HG02938 (cell line): Measurements from ENCODE around the gene RALGPS1.

ENCODE experiments used
- ATAC-seq: cut with Tn5 transposase; IDR thresholded peaks from one replicate; pipeline ENCODE4 v1.9.1; 2021; ENCODE audit warnings: mild to moderate bottlenecking, moderate library complexity; ENCODE audit not compliant: unreplicated experiment

The RALGPS1 gene, protein sequence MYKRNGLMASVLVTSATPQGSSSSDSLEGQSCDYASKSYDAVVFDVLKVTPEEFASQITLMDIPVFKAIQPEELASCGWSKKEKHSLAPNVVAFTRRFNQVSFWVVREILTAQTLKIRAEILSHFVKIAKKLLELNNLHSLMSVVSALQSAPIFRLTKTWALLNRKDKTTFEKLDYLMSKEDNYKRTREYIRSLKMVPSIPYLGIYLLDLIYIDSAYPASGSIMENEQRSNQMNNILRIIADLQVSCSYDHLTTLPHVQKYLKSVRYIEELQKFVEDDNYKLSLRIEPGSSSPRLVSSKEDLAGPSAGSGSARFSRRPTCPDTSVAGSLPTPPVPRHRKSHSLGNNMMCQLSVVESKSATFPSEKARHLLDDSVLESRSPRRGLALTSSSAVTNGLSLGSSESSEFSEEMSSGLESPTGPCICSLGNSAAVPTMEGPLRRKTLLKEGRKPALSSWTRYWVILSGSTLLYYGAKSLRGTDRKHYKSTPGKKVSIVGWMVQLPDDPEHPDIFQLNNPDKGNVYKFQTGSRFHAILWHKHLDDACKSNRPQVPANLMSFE

DNA sequence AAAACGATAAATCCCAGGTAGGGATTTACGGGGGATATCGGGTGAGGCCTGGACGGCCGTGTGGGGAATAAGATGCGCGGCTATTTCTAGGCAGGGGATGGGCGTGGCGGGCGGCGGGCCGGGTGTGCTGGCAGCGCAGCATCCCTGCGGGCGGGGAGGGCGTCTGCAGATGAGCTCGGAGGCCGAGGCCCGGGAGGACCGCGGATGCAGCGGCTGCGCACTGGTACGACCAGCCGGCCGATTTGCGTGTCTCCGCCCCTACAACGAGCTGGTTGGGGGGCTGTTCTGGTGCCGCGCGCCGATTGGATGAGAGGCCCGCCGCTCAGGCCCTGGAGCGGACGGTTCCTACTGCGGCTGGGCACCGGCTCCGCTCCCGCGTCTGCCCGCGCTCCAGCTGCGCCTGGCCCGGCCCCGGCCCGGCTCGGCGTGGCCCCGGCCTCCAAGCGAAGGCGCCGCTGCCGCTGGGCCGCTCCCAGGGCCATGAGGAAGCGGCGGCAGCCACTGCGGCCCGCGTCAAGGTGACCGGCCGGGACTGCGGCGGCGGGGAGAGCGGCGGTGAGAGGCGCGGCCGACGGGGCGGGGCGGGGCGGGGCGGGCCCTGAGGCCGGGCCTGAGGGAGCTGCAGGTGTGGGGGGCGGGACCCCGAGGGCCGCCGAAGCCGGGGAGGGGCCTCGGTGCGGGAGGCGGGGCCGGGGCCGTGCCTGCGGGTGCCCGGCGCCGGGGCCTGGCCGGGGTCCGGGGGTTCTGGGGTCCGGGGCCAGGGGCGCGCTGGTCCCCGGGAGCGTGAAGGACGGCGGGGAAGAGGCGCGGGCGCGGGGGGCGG, at the start of gene RALGPS1:
Gene RALGPS1, plus strand, starts transcription at position 325 of the 823 bp plus-strand sequence. CDS start 47,508 bp downstream, outside the sequence.
- ATAC-seq, result peak; percentile 95

DNA sequence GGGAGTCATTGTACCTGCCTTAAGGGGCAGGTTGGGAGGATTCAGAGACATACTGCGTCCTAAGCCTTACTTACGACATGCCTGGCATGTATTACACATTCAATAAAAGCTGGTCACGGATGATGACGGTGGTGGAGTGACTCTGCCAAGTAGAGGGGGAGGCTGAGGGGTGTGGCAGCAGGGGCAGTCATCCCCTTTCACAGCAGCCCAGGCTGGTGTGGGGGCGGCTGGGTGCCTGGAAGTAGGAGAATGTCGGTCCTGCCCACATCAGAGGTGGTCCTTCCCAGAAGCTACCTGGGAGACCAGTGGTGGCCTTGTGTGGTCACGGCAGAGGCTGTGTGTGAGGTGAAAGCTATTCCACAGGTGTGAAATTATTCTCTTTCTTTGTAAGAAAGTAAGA, 45.2 kb upstream of the RALGPS1 start:
- no peak for ATAC-seq

DNA sequence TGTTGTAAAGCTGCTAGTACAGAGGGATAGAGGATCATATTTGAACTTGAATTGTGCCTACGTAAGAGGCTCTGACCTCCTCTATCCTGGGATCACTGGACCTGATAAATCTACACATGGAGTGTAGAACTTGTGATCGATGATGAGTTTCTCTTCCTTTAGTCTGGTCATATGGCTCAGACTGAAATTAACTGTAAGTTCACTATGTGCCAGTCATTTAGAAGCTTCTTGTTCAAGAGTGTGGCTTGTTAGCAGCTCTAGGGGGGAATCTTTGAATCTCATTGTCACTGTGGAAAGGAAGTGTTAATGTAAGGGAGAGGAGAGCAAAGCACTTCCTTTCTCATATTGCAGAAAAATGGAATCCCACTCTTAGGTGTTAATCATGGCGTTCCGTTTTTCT, 42.1 kb upstream of the RALGPS1 start:
- ATAC-seq, result no peak

DNA sequence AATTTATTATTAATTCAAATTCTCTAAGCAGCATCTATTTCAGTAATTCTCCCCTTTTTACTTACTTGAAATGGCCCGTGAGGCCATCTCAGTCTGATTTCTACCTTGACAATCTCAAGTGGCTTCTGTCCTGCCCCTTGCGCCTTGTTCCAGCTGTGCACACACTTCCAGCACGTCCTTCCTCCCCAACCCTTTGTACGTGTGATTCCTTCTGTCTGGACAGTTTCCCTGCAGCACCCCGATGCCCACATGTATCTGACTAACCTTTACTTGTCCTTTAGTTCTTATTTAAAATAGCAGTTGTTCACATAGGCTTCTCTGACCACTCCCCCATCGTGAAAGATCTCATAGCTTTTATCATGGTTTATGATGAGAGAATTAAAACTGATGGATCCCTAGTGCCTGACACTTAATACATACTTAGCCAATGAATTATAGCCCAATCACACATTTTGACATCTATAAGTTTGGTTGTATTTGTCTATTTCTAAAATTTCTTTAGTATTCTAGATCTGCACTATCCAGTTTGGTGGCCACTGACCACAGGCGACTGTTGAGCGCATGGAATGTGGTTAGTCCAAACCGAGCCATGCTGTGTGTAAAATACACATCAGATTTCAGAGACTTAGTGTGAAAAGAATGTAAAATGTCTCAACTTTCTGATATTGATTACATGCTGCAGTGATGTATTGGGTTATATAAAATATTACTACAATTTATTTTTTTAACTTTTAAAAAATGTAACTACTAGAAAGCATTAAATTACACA, 39.9 kb upstream of the RALGPS1 start:
- no peak for ATAC-seq

DNA sequence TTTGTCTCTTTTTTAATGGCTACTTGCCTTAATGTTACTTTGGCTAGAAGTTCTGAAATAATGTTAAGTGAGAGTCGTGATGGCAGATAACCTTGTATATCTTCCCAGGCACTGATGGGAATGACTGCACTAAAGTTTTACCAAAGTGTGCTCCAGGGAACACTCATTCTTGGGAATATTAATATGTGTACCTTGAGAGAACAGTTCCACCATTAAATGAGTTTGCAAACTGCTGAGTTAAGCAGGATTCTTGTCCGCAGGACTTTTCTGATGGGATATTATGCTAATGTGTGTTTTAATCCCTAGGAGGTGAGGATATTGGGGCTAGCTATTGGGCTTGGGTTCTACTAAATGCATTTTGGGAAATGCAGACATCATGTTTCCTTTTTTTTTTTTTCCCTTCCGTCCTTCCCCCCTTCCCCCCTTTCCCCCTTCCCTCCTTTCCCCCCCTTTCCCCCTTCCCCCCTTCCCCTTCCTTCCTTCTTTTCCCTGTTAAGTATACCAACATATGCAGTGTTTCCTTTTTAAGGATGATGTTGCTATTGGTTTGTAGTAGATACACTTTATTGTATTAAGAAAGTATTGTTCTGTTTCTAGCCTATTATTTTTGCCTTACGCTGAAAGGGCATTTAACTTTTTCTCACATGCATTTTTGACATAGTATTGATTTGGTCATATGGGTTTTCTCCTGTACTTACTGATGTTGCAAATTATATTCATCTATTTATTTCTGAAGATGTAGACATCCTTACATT, 38.6 kb upstream of the RALGPS1 start:
- no peak for ATAC-seq

DNA sequence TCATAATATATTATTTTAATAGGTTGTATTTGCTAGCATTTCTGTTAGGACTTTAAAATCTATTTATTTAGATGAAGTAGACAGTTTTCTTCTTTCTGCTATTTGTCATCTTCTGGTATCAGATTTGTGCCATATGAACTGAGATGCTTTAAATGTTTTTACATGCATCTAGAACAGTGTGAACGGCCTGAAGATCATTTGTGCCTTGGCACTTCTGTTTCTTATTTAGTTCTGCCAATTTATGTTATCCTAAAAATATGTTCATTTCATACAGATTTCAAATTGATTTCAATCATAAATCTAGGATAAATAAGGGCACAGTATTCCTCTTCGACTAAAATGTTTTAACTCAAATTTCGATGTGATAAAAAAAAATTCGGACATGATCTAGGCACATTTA, 38.1 kb upstream of the RALGPS1 start:
- ATAC-seq, result no peak

DNA sequence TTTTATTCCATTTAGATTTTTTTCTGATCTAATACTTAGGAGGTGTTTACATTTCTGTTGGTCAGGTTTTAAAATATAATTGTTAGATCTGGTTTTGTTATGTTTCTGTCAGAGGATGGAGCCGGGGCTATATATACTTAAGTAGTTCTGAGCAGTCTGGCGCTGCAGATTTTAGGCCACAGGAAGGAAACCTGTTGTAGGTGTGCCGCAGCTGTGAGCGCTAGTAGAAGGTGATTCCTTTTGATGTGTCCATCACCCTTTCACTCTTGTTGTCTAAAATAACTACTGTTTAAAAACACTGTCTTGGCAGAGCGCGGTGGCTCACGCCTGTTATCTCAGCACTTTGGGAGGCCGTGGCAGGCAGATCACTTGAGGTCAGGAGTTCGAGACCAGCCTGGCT, 37.2 kb upstream of the RALGPS1 start:
- ATAC-seq, result no peak

DNA sequence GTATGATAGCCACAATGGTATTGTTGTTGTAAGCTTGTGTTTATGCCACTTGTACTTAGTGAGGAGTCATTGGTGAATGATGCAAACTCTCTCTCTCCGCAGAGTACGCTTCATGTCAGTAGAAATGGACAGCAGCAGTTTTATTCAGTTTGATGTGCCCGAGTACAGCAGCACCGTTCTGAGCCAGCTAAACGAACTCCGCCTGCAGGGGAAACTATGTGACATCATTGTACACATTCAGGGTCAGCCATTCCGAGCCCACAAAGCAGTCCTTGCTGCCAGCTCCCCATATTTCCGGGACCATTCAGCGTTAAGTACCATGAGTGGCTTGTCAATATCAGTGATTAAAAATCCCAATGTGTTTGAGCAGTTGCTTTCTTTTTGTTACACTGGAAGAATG, 35.3 kb upstream of the RALGPS1 start:
- ATAC-seq, result no peak

DNA sequence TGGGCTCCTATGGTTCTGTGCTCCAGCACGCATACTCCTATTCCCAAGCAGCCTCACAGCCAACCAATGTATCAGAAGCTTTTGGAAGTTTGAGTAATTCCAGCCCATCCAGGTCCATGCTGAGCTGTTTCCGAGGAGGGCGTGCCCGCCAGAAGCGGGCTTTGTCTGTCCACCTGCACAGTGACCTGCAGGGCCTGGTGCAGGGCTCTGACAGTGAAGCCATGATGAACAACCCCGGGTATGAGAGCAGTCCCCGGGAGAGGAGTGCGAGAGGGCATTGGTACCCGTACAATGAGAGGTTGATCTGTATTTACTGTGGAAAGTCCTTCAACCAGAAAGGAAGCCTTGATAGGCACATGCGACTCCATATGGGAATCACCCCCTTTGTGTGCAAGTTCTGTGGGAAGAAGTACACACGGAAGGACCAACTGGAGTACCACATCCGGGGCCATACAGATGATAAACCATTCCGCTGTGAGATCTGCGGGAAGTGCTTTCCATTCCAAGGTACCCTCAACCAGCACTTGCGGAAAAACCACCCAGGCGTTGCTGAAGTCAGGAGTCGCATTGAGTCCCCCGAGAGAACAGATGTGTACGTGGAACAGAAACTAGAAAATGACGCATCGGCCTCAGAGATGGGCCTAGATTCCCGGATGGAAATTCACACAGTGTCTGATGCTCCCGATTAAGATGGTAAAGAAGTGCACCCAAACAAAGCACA, 34.2 kb upstream of the RALGPS1 start:
- ATAC-seq, result no peak

DNA sequence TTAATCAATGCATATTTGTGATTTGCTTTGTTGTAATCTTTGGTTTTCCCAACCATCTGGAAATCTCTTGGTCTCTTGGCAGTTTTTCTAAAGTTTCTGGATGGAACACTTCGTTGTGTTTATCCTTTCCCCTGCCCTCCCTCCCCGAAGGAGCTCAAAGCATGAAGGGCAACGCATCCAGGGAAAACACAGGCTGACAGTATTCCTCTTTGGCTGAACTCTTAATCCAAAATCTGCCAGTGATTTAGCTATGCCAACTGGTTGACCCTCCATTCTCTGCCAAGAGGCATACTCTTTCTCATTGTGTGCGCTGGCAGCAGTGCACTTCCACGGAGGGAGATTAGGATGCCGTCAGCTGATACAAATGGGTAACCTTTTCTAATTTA, 33.6 kb upstream of the RALGPS1 start:
- ATAC-seq, result no peak

DNA sequence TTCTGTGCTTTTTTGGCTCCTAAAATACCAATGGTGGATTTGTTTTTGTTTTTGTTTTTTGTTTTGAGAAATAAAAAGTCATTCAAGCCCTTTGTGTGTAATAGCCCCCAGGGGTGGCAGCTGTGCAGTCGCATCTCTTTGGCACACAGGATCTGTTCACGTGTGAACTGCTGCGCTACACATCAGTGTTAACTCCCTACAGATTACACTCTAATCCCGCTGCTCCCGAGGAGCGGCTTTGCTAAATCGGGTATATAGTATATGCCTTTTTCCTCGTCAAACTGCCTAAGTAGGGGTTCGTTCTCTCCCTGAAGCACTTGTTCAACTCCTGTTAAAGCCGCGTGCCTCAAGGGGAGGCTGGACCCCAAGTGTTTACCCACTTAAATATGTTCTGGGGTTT, 31.8 kb upstream of the RALGPS1 start:
- ATAC-seq, result no peak

DNA sequence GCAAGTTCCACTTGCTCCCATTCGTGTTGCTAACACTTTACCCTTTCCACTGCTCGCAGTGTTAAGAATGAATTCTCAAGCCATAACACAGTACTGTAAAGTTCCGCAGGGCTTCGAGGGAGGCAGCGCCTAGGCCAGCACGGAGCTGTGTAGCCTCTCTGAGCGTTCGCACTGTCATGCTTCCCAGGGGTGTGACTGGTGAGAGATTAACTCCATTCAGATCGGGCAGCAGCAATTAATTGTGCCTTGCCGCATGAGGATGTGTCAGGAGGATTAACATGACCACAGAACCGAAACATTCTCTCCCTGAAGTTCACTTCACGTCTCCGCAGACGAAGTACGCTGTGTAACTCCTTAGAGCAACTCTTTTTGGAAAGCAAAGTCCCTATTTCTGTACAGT, 30.9 kb upstream of the RALGPS1 start:
- no peak for ATAC-seq

DNA sequence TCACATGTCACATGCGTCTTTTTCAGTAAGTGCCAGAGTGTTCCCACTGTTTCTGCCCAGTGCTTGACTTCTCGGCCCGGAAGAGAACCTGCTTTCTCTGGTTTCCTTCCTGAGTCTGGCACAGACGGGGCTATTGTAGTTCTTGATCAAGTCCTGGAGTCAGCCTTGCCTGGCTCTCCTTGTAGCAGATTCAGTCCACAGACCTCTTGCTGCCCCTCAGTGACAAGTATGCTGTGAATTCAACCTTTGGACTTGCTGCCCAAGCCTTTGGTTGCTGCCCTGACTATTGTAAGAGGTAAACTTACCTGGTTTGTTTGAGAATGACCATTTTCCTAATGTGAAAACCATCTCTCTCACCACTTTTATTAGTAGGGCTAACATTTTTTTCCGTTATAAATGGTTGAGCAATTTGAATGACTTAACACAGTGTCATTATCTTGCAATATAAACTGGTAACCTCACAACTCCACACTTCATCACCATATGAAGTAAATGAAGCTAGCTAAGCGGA, 29.4 kb upstream of the RALGPS1 start:
- ATAC-seq, result no peak

DNA sequence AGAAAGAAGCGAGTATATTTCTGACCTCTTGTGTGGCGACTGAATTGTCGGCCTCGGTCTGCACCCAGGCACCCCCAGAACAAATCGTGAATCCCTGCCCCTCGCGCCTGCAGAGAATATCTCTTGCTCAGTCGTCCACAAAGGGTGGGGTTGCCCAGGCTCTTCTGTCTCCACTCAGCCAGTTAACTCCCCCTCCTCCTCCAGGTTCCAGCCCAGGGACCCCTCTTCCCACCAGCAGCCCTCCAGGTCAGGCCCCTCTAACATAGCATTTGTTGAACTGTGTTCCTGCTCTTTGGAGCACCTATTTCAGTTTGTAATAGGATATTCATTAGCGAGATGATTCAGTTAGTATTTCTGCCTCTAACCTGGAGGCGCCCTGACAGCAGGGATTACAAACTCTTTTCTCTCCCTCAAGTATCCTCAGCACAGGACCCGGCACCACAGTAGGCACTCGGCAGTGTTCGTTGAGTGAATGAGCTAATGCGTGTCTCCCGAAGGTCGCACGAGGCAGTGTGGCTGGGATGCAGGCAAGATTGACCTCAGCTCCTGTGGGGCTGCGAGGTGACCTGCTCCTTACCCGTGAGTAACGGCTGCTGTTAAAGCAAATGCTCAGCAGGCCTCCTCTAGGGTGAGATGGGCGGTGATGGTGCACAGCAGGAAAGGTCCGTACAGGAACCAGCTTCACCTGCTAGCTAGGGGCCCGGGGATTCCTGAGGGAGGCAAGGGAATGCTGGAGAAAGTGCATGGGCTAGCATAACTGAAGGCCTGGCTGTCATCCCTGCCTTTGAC, 28.4 kb upstream of the RALGPS1 start:
- ATAC-seq, result no peak

DNA sequence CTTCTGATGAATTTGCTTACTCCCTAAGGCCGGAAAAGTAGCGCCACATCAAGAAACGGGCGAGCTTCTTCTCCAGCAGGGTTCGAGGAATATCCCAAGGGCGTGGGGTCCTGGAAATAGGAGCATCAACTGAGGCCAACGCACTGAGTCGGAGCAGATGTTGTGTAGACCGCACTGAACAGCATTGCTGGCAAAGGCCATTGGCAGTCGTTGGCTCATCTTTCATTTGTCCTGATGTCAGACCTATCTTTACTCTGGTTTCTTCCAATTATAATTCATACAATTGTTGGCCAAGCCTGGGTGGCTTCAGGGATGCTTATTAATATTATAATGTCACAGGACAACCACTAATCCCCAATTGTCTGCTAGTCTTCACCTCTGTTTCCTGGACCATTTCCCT, 27.7 kb upstream of the RALGPS1 start:
- no peak for ATAC-seq

DNA sequence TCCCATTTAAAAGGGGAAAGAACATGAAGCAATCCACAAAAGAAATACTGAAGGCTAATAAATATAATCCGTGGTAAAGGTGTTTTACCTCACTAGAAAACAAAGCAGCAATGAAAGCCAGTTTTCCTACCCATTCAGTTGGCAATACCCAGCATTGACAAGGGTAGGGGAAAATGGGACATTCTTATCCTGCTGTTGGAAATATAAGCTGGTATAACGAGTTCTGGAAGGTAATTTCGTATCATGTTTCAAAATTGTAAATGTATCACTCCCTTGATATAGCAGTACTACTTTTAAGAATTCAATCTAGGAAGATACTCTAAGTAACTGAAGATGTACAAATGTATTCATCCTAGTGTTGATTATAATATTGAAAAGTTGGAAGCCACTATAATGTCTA, 22.9 kb upstream of the RALGPS1 start:
- no peak for ATAC-seq

DNA sequence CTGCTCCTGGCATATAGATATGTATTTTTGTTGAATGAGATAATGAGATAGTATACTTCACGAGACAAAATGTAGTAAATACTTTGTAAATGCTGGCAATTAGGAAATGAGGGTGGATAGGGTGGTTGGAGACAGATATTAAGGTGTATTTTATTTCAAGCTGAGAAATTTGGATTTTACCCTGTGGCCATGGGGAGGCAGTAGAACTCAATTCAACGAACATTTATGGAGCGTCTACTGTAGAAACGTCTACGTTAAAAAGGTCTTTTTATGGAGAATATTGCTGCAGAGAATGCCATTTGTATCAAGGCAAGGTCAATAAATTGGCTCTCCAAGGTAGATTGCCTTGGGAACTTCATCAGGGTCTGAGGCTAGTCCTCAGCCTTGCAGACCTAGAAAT, 21.5 kb upstream of the RALGPS1 start:
- no peak for ATAC-seq

DNA sequence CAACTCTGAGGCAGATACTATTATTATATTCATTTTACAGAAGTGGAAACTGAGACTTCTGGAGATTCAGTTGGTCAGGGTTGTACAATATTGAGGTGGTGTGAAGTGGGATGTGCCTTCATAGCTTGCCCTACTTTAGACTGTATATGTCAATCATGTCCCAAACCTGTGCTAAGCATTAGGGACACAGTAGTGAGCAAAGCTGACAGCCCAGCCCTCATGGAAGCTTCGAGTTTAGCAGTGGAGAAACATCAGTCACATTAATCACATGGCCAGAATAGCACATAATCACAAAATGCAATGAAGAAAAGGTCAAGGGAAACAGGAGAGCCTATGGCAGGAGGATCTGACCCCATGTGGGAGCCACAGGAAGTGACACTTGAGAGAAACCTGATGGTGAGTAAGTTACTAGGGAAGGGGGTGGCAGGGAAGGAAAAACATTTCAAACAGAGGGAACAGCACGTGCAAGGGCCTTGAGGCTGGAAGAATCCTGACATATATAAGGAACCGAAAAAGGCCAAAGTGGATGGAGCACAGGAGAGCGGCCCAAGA, 20.5 kb upstream of the RALGPS1 start:
- ATAC-seq, result no peak

DNA sequence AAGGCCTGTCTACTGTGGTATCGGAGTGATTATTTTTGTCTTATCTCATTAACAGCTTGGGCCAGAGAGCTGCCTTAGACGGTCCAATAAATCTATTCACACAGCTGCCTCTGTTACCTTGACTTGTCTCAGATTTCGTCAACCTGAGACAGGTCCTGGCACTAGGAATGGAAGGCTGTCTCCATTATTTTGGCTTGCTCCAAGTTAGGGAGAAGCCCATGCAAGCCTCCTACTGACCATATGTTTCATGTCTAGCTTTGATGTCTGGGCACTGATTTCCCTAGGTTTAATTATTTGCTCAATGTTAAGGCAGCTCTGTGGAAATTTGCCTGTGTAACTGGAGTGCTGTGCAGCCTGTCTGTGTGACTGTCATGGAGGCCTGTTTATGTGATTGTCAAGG, 12.4 kb upstream of the RALGPS1 start:
- ATAC-seq, result no peak
